HG03565 (cell line): ENCODE data around the gene SIGLEC8.
"Not testable (repeated sequence)": the region's sequence is repeated elsewhere in the genome, so short reads cannot be mapped to it uniquely, and the experiment has no call there.

Experiments
- ATAC-seq: cut with Tn5 transposase; IDR thresholded peaks from one replicate; pipeline ENCODE4 v1.9.1; 2021; ENCODE audit warnings: mild to moderate bottlenecking, moderate library complexity; ENCODE audit not compliant: unreplicated experiment

The SIGLEC8 gene

GRCh38 chr19:51473009-51473707 lies 14.9 kb upstream of the SIGLEC8 start:
- ATAC-seq, result no peak

- ATAC-seq, result no peak
Observed at GRCh38 chr19:51472607-51473006, 14.4 kb upstream of the SIGLEC8 start.

- no peak for ATAC-seq
Observed at GRCh38 chr19:51471527-51471926, 13.3 kb upstream of the SIGLEC8 start.

GRCh38 chr19:51470966-51471365 lies 12.7 kb upstream of the SIGLEC8 start:
- no peak for ATAC-seq

DNA sequence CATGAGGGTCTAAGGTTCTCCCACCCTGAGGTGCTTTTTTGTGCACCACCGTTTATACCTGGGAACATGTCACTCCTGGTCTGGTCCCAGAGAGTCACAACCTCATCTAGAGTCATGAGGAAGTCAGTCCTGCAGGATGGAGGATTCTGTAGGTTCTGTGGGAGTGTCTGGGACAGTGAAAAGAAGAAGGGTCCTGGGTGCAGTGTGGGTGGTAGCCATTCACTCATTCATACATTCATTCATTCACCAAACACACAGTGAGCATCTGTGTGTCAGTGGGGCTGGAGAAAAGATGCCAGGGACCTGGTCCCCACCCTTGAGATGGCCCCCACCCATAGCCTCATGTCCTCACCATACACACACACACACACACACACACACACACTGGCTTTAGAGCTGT lies 11.4 kb upstream of the SIGLEC8 start:
- no peak for ATAC-seq

DNA sequence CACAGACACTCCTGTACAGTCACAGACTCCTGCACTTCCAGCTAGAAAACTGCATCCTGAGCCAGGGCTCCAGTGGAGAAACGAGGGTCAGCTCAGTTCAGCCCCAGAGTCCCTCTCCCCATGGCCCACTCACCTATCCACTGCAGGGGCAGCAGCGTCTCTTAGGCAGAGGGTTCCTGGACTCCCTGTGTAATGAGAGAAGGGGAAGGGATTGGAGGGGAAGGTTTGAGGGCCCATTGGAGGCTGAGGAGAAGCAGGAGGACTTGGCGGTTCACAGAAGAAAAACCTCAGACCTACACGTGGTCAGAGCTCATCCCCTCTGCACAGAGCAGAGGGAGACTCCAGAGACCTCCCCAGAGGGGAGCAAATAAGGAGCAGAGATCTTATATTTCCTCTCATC lies 10.9 kb upstream of the SIGLEC8 start:
- no peak for ATAC-seq

GRCh38 chr19:51468545-51468920 lies 10.3 kb upstream of the SIGLEC8 start:
- ATAC-seq, result no peak

GRCh38 chr19:51467864-51468544 lies 9.8 kb upstream of the SIGLEC8 start:
- ATAC-seq, result no peak

- no peak for ATAC-seq
Observed at GRCh38 chr19:51466723-51467122, 8.5 kb upstream of the SIGLEC8 start.

- not testable (repeated sequence) for ATAC-seq
Observed at GRCh38 chr19:51463976-51464581, 5.8 kb upstream of the SIGLEC8 start.

GRCh38 chr19:51462681-51463080 lies 4.4 kb upstream of the SIGLEC8 start:
- no peak for ATAC-seq

DNA sequence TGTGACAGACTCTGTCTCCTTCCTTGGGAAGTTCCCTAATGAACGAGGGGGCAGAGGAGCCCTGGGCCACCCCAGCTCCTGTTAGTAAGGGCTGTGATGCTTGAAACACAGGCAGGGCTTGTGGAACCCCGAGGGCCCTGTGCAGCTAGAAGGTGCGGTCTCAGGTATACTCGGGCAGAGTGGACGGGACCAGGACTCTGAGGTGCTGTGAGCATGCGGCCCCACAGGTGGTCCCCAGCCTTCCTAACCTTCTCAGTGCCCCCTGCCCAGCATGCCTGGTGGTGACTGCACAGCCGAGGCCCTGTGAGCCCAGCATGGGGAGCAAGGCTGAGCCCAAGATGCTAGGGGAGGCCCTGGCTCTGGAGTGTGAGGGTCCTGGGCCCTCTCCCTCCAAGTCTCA lies 4.0 kb upstream of the SIGLEC8 start:
- no peak for ATAC-seq

DNA sequence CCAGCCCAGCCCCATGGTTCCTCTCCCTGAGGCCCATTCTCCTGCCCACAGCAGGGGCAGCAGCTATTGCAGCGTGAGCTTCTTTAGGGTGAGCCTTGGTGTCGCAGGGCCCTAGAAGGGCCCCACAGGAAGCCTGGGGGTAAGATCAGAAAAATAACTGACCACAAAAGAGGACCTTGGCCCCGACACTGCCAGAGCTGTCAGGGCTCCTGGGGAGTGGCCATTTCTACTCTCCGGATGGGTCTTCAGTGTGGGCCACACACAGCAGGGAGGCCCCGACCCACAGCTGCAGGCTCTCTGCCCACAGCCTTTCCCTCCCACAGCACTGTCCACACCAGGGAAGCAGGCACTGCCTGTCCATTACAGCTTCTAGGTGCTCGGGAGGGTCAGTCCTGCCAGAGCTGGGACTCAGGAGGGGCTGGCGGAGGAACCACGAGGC lies 3.5 kb upstream of the SIGLEC8 start:
- ATAC-seq, result no peak

- no peak for ATAC-seq
Observed at GRCh38 chr19:51460164-51460992, 2.1 kb upstream of the SIGLEC8 start.

GRCh38 chr19:51458899-51459505 lies 748 bp upstream of the SIGLEC8 start:
- ATAC-seq, result no peak

- no peak for ATAC-seq
Observed at GRCh38 chr19:51457351-51458013, 772 bp downstream of the SIGLEC8 start.

DNA sequence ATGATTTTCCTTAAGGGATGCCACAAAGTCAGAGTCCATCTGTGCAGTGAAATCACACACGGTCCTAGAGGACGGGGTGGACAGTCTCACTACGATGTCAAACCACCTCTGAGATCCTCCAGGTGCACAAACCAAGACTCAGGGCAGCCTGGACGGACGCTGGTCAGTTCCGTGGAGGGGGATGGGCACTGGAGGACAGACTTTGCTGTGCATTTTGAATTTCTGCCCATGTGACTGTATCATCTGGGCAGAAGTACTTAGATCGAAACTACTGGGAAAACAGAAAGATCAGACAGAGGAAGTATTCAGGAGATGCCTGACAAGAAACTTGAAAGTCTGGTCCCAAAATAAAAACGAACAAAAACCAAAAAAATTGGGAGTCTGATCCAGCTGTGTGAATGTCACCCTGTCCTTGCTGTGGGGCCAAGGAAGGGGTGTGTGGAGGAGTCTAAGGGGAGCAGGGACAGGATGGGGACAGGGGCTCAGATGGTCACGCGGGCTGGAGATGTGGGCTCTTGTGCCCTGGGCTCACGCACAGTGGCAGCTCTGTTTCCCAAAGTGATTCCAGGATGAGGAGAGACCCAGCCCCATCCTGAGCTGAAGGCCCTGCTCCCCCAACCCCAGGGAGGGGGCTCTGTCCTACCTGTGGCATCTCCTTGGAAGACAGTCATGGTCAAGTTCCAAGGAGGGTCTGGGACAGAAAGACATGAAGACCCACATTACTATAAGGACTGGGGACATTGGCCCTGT lies 1.5 kb downstream of the SIGLEC8 start:
- ATAC-seq, result no peak

GRCh38 chr19:51450730-51451307 lies 7.4 kb downstream of the SIGLEC8 start:
- ATAC-seq, result no peak

GRCh38 chr19:51448411-51449016 lies 9.7 kb downstream of the SIGLEC8 start:
- ATAC-seq, result no peak
